ENCODE measurements around the gene ITGA6.
A peak's percentile ranks its signal among the peaks of the same experiment; 100 is the strongest.

Gene ITGA6

GRCh38 chr2:172416447-172417058 lies 10.8 kb upstream of the ITGA6 start:
- no peak for DNase-seq

GRCh38 chr2:172420216-172420615 lies 7.2 kb upstream of the ITGA6 start:
- DNase-seq, result no peak

GRCh38 chr2:172423160-172423559 lies 4.2 kb upstream of the ITGA6 start:
- no peak for DNase-seq

GRCh38 chr2:172425336-172425735 lies 2.0 kb upstream of the ITGA6 start:
- DNase-seq, result no peak

GRCh38 chr2:172426635-172427255 lies 641 bp upstream of the ITGA6 start:
- DNase-seq, result no peak

GRCh38 chr2:172427990-172428831 lies 825 bp downstream of the ITGA6 start:
- DNase-seq, result no peak

GRCh38 chr2:172428832-172429210 lies 1.4 kb downstream of the ITGA6 start:
- no peak for DNase-seq

GRCh38 chr2:172429301-172429968 lies 2.0 kb downstream of the ITGA6 start:
- DNase-seq, result no peak

GRCh38 chr2:172430027-172430426 lies 2.6 kb downstream of the ITGA6 start:
- DNase-seq, result no peak

- no peak for DNase-seq
Observed at GRCh38 chr2:172430678-172431077, 3.3 kb downstream of the ITGA6 start.

GRCh38 chr2:172431463-172431862 lies 4.1 kb downstream of the ITGA6 start:
- DNase-seq, result no peak

- no peak for DNase-seq
Observed at GRCh38 chr2:172431993-172432392, 4.6 kb downstream of the ITGA6 start.

- DNase-seq, result no peak
Observed at GRCh38 chr2:172433144-172433543, 5.8 kb downstream of the ITGA6 start.

- no peak for DNase-seq
Observed at GRCh38 chr2:172434821-172435605, 7.6 kb downstream of the ITGA6 start.

GRCh38 chr2:172435606-172435911 lies 8.2 kb downstream of the ITGA6 start:
- no peak for DNase-seq

GRCh38 chr2:172436889-172437288 lies 9.5 kb downstream of the ITGA6 start:
- no peak for DNase-seq

- DNase-seq, result no peak
Observed at GRCh38 chr2:172437419-172438341, 10.3 kb downstream of the ITGA6 start.

GRCh38 chr2:172438741-172439508 lies 11.5 kb downstream of the ITGA6 start:
- peak; percentile 62 for DNase-seq

GRCh38 chr2:172439509-172439860 lies 12.1 kb downstream of the ITGA6 start:
- no peak for DNase-seq

GRCh38 chr2:172439911-172440310 lies 12.5 kb downstream of the ITGA6 start:
- DNase-seq, result no peak

- no peak for DNase-seq
Observed at GRCh38 chr2:172440795-172441194, 13.4 kb downstream of the ITGA6 start.

Measured in fibroblast of skin of right quadriceps (primary cell).